HCEC 1CT (cell line): Measurements from ENCODE around the gene NEURL1B.
"Not testable (repeated sequence)": the region's sequence is repeated elsewhere in the genome, so short reads cannot be mapped to it uniquely, and the experiment has no call there.

Source experiments
- DNase-seq: peaks from one replicate; pipeline ENCODE4 v3.0.0-alpha.2; 2017

NEURL1B gene, protein sequence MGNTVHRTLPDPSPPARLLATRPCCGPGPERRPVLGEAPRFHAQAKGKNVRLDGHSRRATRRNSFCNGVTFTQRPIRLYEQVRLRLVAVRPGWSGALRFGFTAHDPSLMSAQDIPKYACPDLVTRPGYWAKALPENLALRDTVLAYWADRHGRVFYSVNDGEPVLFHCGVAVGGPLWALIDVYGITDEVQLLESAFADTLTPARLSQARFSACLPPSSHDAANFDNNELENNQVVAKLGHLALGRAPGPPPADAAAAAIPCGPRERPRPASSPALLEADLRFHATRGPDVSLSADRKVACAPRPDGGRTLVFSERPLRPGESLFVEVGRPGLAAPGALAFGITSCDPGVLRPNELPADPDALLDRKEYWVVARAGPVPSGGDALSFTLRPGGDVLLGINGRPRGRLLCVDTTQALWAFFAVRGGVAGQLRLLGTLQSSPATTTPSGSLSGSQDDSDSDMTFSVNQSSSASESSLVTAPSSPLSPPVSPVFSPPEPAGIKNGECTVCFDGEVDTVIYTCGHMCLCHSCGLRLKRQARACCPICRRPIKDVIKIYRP

DNA sequence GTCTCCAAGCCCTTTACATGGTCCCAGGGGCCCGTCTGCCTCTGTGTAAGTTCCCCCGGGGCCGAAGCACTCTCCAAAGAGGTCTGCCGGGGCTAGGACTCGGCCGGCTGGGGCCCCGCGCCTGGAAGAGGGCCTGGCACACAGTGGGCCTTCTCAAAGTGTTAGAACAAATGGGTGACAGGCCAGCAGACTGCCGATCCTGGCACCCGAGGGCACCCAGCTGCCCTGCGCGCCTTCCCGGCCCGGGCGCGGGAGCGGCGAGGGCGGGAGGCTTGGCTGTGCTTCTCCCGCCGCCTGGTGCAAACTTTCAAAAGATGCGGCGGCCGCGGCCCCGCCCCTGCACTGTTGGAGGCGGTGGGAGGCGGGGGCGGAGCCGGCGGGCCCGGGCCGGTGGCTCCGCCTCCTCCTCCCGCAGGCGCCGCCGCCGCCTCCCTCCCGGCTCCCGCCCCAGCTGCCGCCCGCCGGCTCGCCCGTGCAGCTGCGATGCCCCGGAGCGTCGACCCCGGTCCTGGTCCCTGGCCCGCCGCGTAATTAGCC is at the start of gene NEURL1B:
TSS of gene NEURL1B (plus strand) at position 442 of the 537 bp plus-strand sequence. CDS start 144 bp downstream, outside the sequence.
- DNase-seq, result peak; percentile 24

DNA sequence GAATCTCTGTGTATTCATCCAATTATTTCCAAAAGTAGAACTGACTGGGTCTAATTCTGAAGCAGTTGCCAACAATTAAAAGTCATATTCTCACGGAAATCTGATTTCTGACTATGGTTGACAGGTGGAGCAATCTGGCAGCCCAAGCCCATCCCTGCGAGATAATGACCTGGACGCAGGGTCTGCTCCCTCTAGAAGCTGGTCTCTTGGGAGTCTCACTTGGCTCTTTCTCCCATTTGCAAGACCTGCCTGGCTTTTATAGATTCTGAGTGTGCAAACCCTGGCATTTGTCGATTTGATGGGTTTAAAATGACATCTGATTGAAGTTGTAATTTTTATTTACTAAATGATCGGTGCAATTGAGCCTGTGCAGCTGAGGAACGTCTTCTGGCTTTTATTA is 49.4 kb upstream of the NEURL1B start:
- no peak for DNase-seq

DNA sequence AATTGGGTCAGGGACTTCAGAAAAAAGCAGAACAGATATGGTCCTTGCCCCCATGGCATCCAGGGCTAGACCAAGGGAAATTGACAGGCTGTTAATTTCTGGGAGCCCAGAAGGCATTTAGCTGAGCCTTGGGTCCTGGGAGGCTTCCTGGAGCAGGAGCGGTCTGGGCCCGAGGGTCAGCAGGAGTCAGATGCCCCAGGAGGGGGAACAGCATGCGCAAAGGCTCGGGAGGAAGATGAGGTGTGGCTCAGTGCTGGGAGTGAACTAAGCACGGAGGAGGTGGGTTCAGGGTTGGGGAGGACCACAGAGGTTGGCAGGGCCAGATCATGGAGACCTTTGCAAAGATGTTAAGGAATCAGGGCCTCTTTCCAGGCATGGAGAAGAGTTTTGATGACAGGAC is 48.2 kb upstream of the NEURL1B start:
- DNase-seq, result no peak

DNA sequence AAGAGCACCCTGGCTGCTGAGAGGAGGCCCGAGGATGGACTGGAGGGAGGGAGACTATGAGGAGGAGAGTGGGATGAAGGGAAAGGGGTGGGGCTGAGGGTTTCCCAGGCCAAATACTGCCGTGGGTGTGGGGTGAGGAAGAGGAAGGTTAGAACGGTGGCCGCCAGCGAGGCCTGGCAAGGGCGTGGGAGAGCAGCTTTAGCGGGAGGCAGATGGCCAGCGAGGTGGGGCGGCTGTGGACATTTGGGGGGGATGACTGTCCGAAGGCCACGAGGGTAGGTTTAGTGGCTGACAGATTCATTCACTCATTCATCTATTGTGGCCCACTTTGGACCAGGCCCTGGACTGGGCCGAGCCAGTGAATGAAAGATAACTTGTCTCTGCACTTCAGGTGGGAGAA is 47.8 kb upstream of the NEURL1B start:
- DNase-seq, result no peak

DNA sequence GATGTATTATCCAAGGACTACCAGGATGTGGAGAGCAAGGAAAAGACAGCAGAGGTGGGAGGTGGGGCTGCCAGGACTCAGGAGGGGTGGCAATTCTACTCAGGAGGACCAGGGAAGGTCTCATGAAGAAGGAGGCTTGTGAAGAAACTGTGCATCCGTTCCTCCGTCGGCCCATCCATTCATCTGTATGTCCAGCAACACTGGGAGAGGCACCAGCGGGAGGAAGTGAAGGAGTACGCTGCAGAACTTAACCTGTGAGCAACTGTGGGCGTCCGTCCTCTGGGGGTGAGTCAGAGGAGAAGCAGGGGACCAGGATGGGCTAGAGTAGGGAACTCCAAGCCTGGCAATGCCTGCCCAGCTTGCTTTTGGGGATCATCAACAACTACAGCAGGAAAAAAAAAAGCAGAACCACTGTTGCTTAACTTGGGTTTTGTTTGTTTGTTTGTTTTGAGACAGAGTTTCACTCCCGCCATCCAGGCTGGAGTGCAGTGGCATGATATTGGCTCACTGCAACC is 47.3 kb upstream of the NEURL1B start:
- no peak for DNase-seq

DNA sequence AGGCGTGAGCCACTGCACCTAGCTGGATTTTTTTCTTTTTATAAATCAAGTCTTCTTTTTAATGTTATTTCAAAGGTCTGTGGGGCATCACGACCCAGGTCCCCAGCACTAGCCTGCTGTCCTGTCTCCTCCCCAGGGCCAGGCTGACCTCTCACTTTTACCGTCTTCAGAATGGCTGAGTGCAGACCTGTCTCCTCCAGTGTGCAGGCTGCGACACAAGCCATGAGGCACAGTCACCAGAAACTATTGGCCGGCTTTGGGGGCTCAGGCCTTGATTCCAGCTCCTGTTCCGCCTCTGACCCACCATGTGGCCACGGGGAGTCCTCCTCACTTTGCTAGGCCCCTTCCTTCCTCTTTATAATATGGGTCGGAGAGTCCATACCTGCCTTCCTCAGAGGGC is 46.6 kb upstream of the NEURL1B start:
- no peak for DNase-seq

DNA sequence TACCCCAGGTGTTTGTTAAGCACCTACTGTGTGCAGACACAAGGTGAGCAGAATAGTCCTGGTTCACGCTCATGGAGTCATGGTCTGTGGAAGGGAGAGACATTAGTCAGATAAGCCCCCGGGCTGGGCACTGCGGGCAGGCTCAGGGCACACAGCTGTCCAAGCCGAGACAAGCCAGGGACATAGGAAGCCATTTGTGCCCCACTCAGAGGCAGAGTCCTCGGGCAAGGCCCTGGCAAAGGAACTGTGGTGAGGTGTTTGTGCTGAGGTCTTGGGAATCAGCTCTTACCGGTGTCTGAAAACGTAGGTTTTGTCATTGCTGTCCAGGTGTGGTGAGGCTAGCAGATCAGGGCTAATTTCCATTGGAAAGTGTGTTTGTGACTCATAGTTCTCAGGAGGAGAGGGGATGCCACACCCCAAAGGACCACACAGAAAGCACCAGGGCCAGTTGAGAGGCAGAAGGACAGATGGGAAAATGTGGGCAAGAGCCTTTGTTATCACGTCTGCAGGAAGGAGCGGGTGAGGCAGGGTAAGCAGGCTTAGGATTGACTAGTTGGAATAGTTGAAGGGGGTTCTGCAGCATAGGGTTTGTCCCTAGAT is 46.1 kb upstream of the NEURL1B start:
- no peak for DNase-seq

DNA sequence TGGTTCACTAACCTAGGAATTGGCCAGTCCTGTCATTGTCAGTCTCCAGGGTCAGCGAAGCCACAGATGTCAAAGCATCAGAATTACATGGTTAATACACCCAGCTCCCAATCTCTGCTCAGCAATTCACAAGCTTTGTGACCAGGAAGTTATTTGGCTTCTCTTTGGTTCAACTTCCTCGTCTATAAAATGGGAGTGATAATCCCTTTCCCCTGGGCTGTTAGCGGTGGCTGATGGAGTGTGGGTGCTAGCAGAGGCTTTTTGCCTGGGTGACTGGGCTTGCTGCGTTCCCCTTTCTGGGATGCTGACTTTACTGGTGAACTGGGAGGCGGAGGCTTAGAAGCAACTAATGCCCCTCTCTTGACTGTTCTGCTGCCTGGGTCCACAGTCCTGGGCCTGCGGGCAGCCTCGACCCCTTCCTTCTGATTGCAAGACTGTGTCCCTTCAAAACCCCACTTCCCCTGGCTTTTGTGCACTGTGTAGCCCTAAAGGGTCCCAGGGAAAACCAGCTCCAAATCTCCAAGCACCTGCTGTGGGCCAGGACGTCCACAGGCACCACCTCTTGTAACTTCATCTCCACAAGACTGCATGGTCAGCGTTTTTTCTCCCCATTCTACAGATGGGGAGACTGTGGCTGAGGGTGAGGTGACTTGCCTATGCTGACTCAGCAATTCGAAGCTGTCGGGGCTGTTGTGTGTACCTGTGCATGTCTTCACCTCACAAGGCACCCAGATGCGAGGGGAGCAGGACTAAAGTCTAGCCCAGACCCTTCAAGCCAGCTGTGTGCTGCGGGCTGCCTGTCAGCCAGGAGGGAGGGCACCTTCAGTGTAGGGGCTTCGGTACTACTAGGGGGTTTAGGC is 45.2 kb upstream of the NEURL1B start:
- no peak for DNase-seq

DNA sequence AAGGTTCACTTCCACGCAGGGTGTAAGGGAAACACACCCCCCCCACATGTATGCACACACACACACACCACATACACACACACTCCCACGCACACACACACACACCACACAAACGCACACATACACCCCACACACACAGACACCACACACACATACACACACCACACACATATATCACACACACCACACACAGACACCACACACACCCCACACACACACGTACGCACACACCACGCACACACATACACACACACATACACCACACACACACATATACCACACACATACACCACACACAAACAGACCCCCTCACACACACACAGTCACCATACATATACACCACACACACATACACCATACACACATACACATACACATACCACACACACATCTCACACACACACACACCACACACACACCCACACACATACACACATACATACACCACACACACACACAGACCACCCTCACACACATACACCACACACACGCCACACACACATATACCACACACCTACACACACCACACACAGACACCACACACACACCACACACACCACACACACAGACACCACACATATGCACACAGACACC is 44.3 kb upstream of the NEURL1B start:
- DNase-seq, result no peak

DNA sequence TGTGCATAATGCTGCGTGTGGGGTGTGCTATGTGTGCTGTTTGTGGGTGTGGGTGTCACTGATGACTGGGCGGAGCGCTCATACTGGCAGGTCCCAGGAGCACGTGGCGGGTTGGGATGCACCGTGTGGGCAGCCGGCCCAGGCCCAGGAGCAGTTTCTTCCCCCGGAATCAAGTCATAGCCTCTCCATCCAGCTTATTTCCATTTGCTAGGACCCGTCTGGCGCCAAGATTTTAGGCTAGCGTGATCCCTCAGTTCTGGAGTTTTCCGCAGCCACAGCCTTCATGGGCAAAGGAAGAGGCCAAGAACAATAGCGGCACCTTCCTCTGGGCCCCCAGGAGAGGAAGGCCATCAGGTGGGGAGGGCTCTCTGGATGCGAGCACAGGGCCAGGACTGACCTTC is 43.3 kb upstream of the NEURL1B start:
- no peak for DNase-seq

DNA sequence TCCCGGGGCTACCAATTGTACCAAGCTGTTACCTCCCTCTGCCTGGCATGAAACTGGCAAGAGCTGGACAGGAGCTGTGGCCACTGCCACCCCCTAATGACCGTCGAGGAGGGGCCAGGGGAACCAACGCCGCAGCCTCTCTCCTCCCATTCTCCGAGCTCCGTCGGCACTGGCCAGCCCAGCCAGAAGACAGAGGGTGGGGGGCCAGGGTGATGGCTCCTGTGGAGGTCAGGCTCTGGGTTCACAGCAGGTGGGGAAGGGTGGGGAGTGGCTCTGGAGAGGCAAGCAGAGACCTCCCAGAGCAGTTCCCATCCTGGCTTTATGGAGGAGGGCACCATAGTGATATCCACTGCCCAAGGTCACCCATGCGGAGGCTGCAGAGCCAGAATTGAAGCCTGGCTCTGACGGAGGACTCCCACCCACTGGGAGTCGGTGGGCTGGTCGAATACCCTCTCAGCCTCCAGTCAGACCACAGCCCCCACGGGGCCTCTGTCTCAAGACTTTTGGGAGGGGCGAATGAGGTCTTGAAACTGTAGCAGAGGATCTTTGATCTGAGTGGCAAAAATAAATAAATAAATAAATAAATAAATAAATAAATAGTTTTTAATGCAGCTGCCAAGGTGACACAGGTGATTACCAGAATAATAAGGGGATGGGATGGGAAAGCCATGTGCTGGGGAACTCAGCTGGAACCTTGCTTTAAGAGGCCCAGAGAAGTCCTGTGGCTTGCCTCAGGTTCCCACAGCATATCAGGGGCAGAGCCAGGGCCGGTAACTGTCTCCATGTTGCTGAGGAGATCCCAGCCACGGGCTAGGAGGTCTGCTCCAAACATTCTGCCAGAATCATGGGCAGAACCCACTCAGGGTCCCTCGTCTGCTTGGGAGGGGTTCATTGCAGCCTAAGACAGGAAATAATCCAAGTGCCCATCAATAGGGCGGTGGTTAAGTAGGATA is 42.5 kb upstream of the NEURL1B start:
- DNase-seq, result no peak

DNA sequence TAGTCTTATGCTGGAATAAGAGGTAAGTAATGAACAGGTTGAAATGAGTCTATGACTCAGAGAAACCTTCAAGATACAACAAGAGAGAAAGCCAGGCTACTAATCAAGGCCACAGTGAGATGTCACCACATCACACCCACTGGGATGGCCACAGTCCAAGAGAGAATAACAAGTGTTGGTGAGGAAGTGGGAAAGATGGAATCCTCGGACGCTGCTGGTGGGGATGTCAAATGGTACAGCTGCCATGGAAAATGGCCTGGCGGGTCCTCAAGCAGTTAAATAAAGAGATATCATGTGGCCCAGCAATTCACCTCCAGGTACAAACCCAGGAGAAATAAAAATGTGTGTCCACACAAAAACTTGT is 41.9 kb upstream of the NEURL1B start:
- no peak for DNase-seq

DNA sequence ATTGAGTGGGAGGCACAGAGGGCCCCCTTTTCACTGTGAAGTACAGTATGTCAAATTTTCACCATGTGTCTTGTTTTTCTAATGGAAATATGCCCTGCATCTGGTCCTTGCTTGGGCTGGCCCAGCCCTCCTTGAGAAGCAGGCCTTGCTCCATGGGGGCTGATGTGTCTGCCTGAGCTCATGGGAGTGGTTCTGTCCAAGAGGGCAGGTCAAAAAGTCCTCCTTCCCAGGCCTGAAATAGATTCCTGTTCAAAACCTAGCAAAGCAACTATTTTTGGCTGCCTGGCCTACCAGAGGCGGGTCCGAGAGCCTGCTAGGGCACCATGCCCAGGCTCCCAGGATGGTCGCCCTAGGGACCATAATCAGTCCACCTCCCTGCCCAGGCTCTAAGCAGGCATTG is 40.5 kb upstream of the NEURL1B start:
- no peak for DNase-seq

DNA sequence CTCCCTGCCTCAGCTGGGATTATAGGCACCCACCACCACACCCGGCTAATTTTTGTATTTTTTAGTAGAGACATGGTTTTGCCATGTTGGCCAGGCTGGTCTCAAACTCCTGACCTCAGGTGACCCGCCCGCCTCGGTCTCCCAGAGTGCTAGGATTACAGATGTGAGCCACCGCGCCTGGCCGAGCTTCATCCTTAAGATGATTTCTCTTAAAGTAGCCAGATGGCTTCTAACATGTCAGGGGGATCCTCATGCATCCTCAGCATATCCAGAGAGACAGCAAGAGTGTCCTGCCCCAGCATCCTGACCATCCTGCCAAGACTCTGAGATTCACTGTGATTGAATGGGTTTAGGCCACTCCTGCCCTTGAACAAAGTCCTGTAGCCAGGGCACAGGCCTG is 39.5 kb upstream of the NEURL1B start:
- not testable (repeated sequence) for DNase-seq

DNA sequence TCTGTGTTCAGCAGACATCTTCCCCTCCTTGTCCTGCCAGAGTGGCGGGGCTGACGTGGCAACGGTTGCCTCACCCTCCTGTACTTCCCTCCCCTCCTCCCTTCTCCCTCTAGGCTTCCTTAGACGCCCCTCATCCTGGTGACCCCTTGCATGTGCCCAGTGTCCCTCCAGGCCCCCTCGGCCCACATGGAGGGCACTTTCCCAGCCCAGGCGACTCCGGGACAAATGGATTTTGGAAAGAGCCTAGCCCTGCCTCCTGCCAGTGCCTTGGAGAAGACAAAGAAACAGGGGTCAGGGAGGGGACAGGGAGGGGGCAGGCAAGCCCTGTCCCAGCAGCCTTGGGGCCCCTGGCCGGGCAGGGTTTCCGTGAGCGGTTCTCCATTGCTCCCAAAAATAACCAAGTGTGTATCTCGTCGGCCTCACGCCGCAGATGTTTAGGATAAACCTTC is 38.3 kb upstream of the NEURL1B start:
- DNase-seq, result no peak

DNA sequence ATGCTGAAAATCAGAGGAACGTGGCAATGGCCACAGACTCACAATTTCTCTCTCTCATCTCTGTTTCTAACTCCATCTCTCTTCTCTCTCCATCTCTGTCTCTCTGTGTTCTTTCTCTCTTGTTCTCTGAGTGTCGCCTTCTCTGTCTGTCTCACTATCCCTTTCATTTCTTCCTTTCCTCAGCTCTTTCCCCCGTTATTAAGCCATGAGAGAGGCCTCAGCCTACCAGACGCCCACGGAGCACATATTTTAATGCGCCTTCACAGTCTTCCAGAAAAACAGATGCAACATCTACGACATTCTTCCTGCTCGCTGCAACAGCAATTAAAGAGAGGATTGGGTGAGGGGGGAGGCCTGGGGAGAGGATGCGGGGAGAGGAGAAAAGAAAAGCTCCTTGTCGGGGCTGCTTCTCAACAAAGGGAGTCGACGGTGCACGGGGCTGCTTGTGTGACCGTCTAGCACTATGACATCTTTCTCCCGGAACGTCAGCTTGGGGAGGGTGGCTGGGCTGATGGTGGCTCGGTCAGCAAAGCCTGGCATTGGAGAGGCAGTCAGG is 37.7 kb upstream of the NEURL1B start:
- no peak for DNase-seq

DNA sequence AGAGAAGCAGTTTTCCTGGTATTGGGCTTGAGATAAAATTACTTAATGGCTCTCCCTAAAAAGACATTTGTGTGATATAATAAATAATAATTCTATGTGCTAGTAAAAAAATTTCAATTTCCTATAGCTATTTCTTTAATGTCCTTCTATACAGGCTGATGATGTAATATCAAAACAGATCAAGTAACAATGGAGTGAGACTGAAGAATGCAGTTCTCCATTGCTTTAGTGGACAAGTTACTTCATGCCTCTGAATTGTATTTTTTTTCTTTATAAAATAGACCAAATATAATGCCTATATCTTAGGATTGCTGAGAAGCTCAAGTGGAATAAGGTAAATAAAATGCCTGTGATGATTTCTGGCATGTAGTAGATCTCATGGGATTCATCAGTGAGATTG is 35.6 kb upstream of the NEURL1B start:
- DNase-seq, result no peak

DNA sequence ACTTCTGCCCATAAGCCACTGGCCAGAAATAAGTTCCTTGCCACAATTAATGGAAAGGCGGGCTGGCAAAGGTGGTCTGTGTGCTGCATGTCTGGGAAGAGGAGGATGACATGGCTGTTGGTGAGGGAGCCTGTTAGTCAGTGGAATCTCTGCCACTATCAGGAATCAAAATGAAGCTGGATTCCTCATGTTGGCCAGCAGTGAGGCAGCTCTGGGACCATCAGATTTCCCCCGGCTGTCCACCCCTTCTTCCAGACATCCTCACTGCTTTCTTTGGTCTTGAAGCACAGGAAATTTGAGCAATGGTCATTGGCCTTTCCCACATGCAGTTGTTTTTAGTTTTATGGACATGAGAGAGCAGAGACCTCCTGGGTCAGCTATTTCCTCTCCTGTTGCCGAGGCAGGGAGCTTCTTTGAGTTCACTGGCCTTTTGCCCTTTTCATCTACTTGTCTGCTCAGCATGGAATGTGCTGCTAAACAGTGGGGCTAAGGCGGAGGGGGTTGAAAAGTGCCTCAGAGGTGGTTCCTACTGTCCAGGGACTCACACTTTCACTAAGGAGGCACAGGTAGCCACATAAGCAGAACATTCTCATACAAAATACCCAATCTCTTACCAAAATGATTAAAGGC is 34.8 kb upstream of the NEURL1B start:
- no peak for DNase-seq

DNA sequence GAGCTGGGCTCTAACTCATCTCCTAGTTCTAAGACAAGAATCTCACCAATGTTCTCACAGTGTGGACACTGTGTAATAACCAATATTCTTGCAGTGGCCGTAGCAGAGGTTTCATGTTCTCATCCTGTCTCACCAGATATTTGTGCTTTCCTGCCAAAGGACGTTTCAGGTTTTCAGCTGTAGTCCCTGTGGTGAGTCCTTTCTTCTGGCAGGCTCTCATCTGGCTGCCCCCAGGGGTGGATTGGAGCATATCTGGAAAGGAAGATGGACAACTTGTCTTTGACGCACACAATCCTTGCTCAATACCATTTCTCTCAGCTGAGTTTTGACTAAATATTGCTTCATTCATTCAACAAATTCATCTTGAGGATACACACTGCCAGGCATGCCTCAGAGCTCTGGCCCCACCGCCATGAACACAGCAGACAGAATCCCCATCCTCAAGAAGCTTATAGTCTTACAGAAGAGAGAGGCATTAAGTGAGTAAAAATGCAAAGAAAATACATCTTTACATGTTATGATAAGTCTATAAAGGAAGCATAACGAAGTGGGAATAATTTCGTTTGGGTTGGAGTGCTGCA is 33.8 kb upstream of the NEURL1B start:
- no peak for DNase-seq

DNA sequence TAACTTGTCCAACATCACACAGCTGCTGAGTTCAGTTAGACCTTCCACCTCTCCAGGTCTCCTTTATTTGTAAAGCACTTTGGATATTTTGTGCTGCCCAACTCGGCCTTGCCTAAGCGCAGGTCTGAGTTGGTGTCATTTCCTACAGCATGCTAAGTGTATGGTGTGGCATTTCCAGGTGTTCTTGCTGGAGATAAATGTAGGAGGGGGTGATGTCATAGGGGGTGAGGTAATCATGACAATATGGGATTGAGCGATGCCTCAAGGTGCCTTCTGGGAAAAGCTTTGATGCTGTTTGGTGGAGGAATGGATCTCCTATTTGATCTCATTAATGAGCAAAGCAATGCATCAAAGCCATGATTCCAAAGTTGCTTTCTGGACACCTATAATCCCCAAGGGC is 32.3 kb upstream of the NEURL1B start:
- DNase-seq, result no peak
